Activated CD8-positive, alpha-beta memory T cell treated with anti-CD3 and anti-CD28 coated beads, Interleukin-2, amount 10 ng/mL, durations not matched to agents 7 days and 5 days (primary cell): ENCODE results near the gene LRRFIP1. TPM values are rescaled to one million over a fixed set of nuclear protein-coding genes. Genes with fewer than 3 reads are reported as not detected.
"Not testable (repeated sequence)": the region's sequence is repeated elsewhere in the genome, so short reads cannot be mapped to it uniquely, and the experiment has no call there.

ENCODE experiments used
- ATAC-seq: fragments of 150-1000 bp; cut with Tn5 transposase; one replicate; pipeline ENCODE4 v1.10.0; 2021; ENCODE audit warnings: moderate library complexity
- CTCF ChIA-PET: fragments of 350-600 bp; sonication (Branson Sonifier 250); formaldehyde crosslinking; loops from one replicate; lab custom pipeline; 2021; ENCODE audit warnings: antibody characterized with exemption; lab: Charles Lee
- DNase-seq: peaks from one replicate; pipeline ENCODE4 v3.0.0-alpha.2; 2020
- H3K27ac Mint-ChIP-seq: one replicate; pipeline ENCODE4 v1.8.0; 2021; ENCODE audit warnings: mild to moderate bottlenecking, mixed read lengths
- H3K27me3 Mint-ChIP-seq: one replicate; pipeline ENCODE4 v1.8.0; 2021; ENCODE audit warnings: mixed read lengths
- H3K36me3 Mint-ChIP-seq: one replicate; pipeline ENCODE4 v1.8.0; 2021; ENCODE audit warnings: mild to moderate bottlenecking, mixed read lengths
- H3K4me1 Mint-ChIP-seq: one replicate; pipeline ENCODE4 v1.8.0; 2021; ENCODE audit warnings: mixed read lengths
- H3K4me3 Mint-ChIP-seq: one replicate; pipeline ENCODE4 v1.8.0; 2021; ENCODE audit warnings: mild to moderate bottlenecking, moderate library complexity, mixed read lengths
- H3K9me3 Mint-ChIP-seq: one replicate; pipeline ENCODE4 v1.8.0; 2022; ENCODE audit warnings: low read depth, mixed read lengths
- total RNA-seq, 2 experiments: library from RNA; stranded (reverse); gene quantifications; one replicate each; pipeline ENCODE4 v1.2.3, GENCODE V29; 2021

LRRFIP1 gene
- total RNA-seq, 2 experiments from 2014 or later: 197 to 229 TPM

DNA sequence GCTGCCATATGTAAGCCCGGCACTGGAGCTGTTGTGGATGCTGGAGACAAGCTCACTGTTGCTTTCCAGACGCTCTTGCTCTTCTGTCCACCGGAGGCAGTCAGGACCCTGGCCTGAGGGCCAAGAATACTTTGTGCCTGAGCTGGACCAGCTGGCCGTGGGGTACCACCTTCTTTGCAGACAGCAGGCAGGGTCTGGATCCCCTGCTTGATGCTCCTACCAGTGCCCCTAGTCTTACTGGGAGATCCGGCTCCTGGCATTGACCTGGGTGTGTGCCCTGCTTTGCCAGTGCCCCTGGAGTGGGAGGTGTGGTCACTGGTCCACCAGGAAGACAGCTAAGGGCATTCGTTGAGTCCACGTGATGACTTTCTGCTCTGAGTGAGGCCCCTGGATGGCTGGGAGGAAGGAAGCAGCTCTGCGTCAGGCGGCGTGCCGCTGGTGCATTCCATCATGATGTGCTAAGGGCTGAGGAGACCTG, 59.3 kb downstream of the LRRFIP1 start:
- Mint-ChIP-seq H3K36me3 (peaks cover 1% of the 10 kb centered on the region), H3K27me3 (no peaks in the 10 kb centered on the region), H3K4me1 (peaks cover 49% of the 10 kb centered on the region), H3K4me3 (no peak overlapping the region), H3K27ac (peak overlapping the region; percentile 100), H3K9me3 (no peaks in the 10 kb centered on the region)
- no peak for ATAC-seq
- CTCF ChIA-PET: interaction anchor here (1.0 to 12.8 kb wide), 5 partner anchors 9 to 26 kb away, joined by 3 to 210 read pairs (median 4); no protein-coding TSS in a partner anchor
- no peak for DNase-seq

DNA sequence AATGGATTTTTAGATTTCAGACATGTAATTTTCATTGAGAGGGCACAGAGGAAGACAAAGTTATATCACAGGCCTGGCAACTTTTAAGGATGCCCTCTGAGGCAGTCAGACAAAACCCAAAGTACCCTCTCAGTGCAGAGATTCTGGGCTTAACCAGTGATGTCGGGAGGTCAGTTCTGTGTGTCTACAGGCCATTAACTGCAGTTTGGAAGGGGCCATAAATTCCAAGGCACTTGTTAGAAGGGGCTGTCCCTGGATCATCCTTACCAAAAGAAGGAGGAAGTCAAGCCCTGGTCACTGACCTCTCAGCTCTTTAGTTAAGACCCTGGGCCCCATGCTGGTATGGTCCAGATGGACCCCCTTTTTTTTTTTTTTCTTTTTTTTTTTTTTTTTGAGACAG, 60.7 kb downstream of the LRRFIP1 start:
- no peak for DNase-seq
- Mint-ChIP-seq H3K36me3 (peaks cover 4% of the 10 kb centered on the region), H3K27me3 (no peaks in the 10 kb centered on the region), H3K4me3 (no peak overlapping the region), H3K4me1 (peaks cover 49% of the 10 kb centered on the region), H3K9me3 (no peaks in the 10 kb centered on the region), H3K27ac (peak overlapping the region; percentile 100)
- ATAC-seq: no peak
- CTCF ChIA-PET: interaction anchor here (0.6 to 12.8 kb wide), 5 partner anchors 8 to 57 kb away, joined by 3 to 210 read pairs (median 5); no protein-coding TSS in a partner anchor

DNA sequence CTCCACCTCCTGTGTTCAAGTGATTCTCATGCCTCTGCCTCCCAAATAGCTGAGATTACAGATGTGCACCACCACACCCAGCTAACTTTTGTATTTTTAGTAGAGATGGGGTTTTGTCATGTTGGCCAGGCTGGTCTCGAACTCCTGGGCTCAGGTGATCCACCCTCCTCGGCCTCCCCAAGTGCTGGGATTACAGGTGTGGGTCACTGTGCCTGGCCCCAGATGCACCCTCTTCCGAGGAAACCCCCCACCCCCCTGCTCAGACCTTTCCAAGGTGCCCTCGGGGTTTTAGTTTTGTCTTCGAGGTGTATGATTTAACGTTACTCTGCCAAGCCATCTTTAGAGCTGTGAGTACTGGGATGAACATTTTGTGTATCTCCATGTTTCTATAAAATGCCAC, 61.2 kb downstream of the LRRFIP1 start:
- H3K27me3 Mint-ChIP-seq, H3K36me3 Mint-ChIP-seq, DNase-seq, ATAC-seq, H3K9me3 Mint-ChIP-seq, H3K4me3 Mint-ChIP-seq: not testable (repeated sequence)
- H3K27ac Mint-ChIP-seq: peak overlapping the region; percentile 100
- CTCF ChIA-PET: interaction anchor here (2.5 to 12.8 kb wide), 2 partner anchors 11 to 14 kb away, joined by 19 to 210 read pairs; no protein-coding TSS in a partner anchor
- peaks cover 49% of the 10 kb centered on the region for H3K4me1 Mint-ChIP-seq

DNA sequence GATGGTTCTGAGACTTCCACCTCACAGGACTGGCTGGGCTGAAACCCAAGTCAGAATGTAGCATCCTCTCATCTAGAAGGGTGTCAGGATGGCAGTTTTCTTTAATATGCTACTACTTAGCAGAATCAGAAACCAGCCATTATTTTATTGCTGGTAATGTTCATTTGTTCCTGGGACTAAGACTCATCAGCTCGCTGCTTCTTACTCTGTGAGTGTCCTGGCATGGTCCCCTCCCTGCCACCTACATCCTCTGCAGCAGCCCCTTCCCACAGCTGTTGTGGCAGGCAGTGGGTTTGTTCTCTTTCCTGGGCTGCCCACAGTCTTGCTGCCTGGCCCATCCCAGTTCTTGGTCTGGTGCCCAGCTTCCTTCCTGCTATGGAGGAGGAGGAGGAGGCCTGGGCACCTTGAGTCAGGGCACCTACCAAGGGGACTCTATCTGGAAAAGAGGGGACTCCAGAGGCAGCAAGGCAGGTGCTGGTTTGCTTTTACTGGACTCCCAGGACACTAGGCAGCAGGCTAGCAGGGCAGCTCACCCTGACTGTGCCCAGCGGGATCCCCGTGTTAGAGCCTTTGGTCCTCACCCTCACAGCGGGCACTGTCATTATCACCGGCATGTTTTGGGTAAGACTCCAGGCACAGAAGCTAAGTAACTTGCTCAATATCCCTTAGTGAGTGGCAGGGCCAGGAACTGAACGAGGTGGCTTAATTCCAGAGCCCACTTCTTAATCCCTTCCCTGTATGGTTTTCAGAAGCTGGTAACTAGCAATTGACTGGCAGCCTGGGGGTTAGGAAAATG, 62.1 kb downstream of the LRRFIP1 start:
- peaks cover 17% of the 10 kb centered on the region for H3K36me3 Mint-ChIP-seq
- DNase-seq (no peak), ATAC-seq (no peak)
- peak overlapping the region; percentile 72 for H3K4me3 Mint-ChIP-seq
- H3K9me3 Mint-ChIP-seq: no peaks in the 10 kb centered on the region
- peak overlapping the region; percentile 100 for H3K27ac Mint-ChIP-seq
- H3K4me1 Mint-ChIP-seq: peaks cover 49% of the 10 kb centered on the region
- CTCF ChIA-PET: interaction anchor here (1.4 to 12.8 kb wide), 4 partner anchors 12 to 55 kb away, joined by 5 to 210 read pairs (median 17); no protein-coding TSS in a partner anchor
- H3K27me3 Mint-ChIP-seq: no peaks in the 10 kb centered on the region

DNA sequence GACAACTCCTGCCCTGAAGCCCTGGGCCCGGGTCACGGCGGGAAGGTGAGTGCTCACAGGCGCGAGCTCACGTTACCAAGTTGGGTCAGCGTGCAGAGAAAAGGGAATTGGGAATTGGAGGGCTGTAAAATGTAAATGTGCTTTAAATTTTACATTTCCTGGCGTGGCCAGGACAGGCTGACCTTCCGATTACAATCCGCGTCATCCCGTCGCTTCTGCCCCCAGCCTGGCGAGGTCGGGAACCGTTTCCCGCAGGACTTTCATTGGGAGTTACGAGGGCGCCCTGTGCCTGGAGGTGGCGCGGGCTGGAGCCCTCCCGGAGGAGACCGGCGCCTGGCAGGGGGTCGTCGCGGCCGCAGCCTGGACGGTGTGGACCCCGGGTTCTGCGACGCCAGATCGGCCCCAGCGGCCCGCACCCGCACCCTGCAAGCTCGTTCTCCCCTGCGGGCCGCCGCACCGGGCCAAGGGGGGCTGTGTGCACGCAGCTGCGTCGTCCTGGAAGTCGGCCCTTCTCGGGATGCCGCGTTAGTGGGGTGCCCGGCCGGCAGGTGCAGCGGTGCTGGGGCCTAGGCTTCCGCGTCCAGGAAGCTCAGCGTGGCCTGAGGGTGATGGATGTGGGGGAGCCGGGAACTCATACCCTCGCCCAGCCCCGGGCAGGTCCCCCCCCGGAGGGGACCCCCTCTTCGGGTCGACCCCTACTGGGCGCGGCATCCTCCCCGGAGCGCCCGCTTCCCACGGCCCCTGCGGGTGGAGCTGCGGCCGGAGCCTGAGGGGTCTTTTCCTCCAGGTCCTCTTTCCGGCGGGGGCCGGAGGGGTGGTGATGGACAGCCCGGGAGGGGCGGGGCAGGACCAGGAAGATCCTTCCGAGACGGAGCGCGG, 63.9 kb downstream of the LRRFIP1 start:
- Mint-ChIP-seq H3K9me3 (no peaks in the 10 kb centered on the region), H3K36me3 (peaks cover 19% of the 10 kb centered on the region), H3K27me3 (no peaks in the 10 kb centered on the region), H3K4me1 (peaks cover 51% of the 10 kb centered on the region), H3K27ac (peak overlapping the region; percentile 44), H3K4me3 (peak overlapping the region; percentile 72)
- CTCF ChIA-PET: interaction anchor here (0.7 to 12.8 kb wide), 4 partner anchors 13 to 54 kb away, joined by 3 to 210 read pairs (median 10); no protein-coding TSS in a partner anchor
- DNase-seq: no peak
- peak; percentile 10 for ATAC-seq

- H3K4me1 Mint-ChIP-seq: peaks cover 51% of the 10 kb centered on the region
- DNase-seq (peak; percentile 96), ATAC-seq (peak; percentile 71)
- H3K27ac Mint-ChIP-seq: peak overlapping the region; percentile 94
- H3K27me3 Mint-ChIP-seq: no peaks in the 10 kb centered on the region
- peaks cover 20% of the 10 kb centered on the region for H3K36me3 Mint-ChIP-seq
- CTCF ChIA-PET: interaction anchor here (1.0 to 12.8 kb wide), 5 partner anchors 9 to 52 kb away, joined by 3 to 210 read pairs (median 5); no protein-coding TSS in a partner anchor
- H3K9me3 Mint-ChIP-seq: no peaks in the 10 kb centered on the region
- H3K4me3 Mint-ChIP-seq: peak overlapping the region; percentile 97
These were observed 64.7 kb downstream of the LRRFIP1 start for GRCh38 chr2:237691908-237692600.

DNA sequence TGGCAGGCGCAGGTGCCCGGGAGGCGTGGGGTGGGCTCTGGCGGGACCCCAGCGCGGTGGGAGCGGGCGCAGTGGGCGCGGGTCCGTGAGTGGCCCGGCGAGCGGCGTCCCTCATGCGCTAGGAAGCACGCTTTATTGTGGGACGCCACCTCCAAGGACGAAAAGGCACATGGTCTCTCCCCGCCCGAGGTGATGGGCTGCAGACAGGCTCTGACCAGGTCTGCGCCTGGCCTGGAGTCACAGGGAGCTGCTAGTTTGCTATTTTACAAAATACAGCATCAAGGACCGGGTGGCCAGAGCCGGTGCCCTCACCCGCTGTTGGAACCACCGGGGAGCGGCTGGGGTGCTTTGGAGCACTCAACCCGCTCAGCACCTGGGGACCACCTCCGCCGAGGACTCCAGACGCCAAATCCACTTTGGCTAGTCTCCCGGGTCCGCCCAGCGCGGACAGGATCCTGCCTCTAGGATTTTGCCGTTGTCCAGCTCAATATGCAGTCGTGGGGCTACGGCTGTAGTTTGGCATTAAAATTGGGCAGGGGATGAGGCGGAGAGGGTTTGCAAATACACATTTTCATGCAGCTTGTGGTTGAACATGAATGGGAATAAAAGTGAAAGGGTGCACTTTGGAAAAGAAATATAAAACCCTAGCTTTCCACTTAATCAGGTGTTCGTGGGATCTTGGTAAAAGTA, 65.4 kb downstream of the LRRFIP1 start:
- no peaks in the 10 kb centered on the region for H3K9me3 Mint-ChIP-seq
- ATAC-seq (no peak), DNase-seq (peak; percentile 66)
- H3K4me1 Mint-ChIP-seq: peaks cover 51% of the 10 kb centered on the region
- peaks cover 23% of the 10 kb centered on the region for H3K36me3 Mint-ChIP-seq
- peak overlapping the region; percentile 97 for H3K4me3 Mint-ChIP-seq
- CTCF ChIA-PET: interaction anchor here (1.0 to 12.8 kb wide), 7 partner anchors 8 to 51 kb away, joined by 3 to 210 read pairs (median 4); no protein-coding TSS in a partner anchor
- peak overlapping the region; percentile 94 for H3K27ac Mint-ChIP-seq
- no peaks in the 10 kb centered on the region for H3K27me3 Mint-ChIP-seq

DNA sequence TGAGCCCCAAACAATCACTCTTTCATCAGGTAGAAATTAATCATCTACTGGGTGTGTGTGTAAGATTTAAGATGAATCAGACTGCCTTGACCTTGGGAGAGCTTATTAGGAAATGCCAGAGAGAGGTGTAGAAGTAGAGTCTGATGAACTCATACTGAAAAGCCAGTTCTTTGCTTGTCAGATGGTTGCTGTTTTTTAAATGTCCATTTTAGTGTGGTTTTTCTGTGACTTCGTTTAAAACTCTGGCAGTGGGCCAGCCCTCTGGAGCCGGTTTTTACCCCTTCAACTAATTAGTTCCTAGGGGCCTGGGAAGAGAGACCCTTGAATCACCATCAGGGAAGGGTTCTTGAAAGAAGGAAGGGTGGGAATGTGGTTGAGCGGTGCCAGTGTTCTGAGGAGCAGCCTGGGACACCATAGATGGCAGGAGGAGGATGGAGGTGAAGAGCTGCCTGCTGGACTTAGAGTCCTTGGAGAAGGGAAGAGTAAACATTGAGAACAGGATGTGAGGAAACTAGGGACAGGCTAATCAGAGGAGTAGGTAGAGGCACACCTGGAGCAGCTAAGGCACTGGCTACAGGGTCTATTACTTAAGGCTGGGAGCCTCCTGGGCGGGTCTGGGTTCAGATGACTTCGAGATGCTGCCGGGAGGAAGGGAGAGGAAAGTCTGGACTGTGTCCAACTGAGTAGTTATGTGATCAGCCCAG, 66.1 kb downstream of the LRRFIP1 start:
- H3K27ac Mint-ChIP-seq: peak overlapping the region; percentile 94
- CTCF ChIA-PET: interaction anchor here (0.7 to 12.8 kb wide), 9 partner anchors 9 to 1115 kb away, joined by 3 to 210 read pairs (median 3); no protein-coding TSS in a partner anchor
- no peak for ATAC-seq
- no peaks in the 10 kb centered on the region for H3K27me3 Mint-ChIP-seq
- peaks cover 25% of the 10 kb centered on the region for H3K36me3 Mint-ChIP-seq
- no peak for DNase-seq
- H3K9me3 Mint-ChIP-seq: no peaks in the 10 kb centered on the region
- peak overlapping the region; percentile 97 for H3K4me3 Mint-ChIP-seq
- peaks cover 53% of the 10 kb centered on the region for H3K4me1 Mint-ChIP-seq

DNA sequence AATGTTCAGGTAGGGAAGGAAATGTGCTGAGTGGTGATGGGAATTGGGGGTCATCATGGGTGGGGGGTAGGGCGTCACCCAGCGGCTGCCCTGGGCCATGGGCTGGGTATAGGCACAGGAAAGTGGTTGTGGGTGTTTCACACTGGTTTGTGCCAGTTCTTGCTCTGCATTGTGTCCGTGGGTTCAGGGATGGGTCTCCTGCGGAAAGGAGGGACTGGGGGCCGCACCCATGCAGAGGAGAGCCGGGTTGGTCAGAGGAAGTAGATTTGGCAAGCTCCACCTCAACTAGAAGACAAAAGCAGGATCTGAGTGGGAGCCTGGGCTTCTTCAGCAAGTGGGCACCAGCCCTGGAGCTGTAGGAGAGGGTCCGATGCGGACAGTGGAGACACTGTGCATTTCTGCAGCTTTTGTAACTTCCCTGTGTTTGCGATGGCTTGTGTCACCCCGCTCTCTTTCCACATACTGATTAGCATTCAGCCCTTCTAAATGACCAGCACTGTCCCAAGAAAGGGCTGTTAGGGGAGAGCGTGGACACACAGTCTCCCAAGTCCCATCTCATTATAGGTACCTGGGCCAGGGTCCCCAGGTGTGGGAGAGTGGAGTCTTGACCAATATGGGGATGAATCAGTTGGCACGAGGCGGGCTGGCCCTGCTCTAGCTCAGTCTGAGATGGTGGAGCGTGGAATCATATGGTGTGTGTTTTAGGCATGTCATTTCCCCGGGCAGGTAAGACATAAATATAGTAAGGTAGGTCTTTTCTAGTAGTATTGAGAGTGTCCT, 67.2 kb downstream of the LRRFIP1 start:
- peak overlapping the region; percentile 94 for H3K27ac Mint-ChIP-seq
- CTCF ChIA-PET: interaction anchor here (0.7 to 12.8 kb wide), 5 partner anchors 13 to 1116 kb away, joined by 3 to 210 read pairs (median 4); no protein-coding TSS in a partner anchor
- no peaks in the 10 kb centered on the region for H3K27me3 Mint-ChIP-seq
- peaks cover 30% of the 10 kb centered on the region for H3K36me3 Mint-ChIP-seq
- H3K4me3 Mint-ChIP-seq: peak overlapping the region; percentile 97
- no peaks in the 10 kb centered on the region for H3K9me3 Mint-ChIP-seq
- ATAC-seq: peak; percentile 9
- peaks cover 51% of the 10 kb centered on the region for H3K4me1 Mint-ChIP-seq
- DNase-seq: peak; percentile 84

- Mint-ChIP-seq H3K36me3 (peaks cover 30% of the 10 kb centered on the region), H3K4me1 (peaks cover 51% of the 10 kb centered on the region), H3K9me3 (no peaks in the 10 kb centered on the region), H3K27me3 (no peaks in the 10 kb centered on the region), H3K27ac (peak overlapping the region; percentile 94), H3K4me3 (peak overlapping the region; percentile 97)
- DNase-seq (peak; percentile 67), ATAC-seq (peak; percentile 16)
- CTCF ChIA-PET: interaction anchor here (1.3 to 12.8 kb wide), 3 partner anchors 12 to 49 kb away, joined by 3 to 210 read pairs (median 44); no protein-coding TSS in a partner anchor
These were observed 67.9 kb downstream of the LRRFIP1 start for GRCh38 chr2:237695201-237695780.
